Prostate gland (tissue), 2 donors: ENCODE measurements around the gene STAB2. TPM values are rescaled to one million over a fixed set of nuclear protein-coding genes. Genes with fewer than 3 reads are reported as not detected.

ENCODE experiments used
- DNase-seq: peaks from one replicate; pipeline ENCODE4 v3.0.0-alpha.2; 2019; ENCODE audit warnings: low spot score
- H3K27ac ChIP-seq, 2 donors: fragments of 200-600 bp; sonication (generic); 2 replicates each; pipeline ENCODE4 v1.5.1; 2017 to 2019
- H3K27me3 ChIP-seq: fragments of 200-600 bp; sonication (generic); replicated peaks from 2 replicates; pipeline ENCODE4 v1.5.1; 2019; ENCODE audit not compliant: insufficient read depth
- H3K36me3 ChIP-seq, 2 donors: fragments of 200-600 bp; sonication (generic); 1 replicate in 1 of 2; 2 replicates in 1 of 2; pipeline versions ENCODE4 v1.5.1 to v1.8.1; 2017 to 2019
- H3K4me1 ChIP-seq: fragments of 200-600 bp; sonication (generic); replicated peaks from 2 replicates; pipeline ENCODE4 v1.5.1; 2019
- H3K4me3 ChIP-seq, 2 donors: fragments of 200-600 bp; sonication (generic); 2 replicates each; pipeline ENCODE4 v1.5.1; 2017 to 2019
- H3K9me3 ChIP-seq: fragments of 200-600 bp; sonication (generic); 2 replicates; pipeline ENCODE4 v1.5.1; 2017
- CTCF ChIP-seq, 4 experiments: fragments of 200-600 bp in 2 of 4; fragments of 450-650 bp in 2 of 4; sonication (generic) in 2 of 4; IDR thresholded peaks; 1 replicate in 3 of 4; 2 replicates in 1 of 4; pipeline ENCODE4 v1.5.1; 2016 to 2019; ENCODE audit warnings: antibody characterized with exemption in 4 of 4, mild to moderate bottlenecking in 2 of 4, moderate library complexity in 2 of 4
- POLR2A ChIP-seq: fragments of 450-650 bp; IDR thresholded peaks from one replicate; pipeline ENCODE4 v1.6.1; 2016; ENCODE audit warnings: antibody characterized with exemption, mild to moderate bottlenecking
- POLR2AphosphoS5 ChIP-seq: sonication (generic); formaldehyde crosslinking; IDR thresholded peaks from one replicate; pipeline ENCODE4 v1.6.1; 2017; ENCODE audit warnings: antibody characterized with exemption
- WGBS: methylation state at CpG from one replicate; pipeline ENCODE4 v1.1.5; 2018; 5-methylcytosine and 5-hydroxymethylcytosine counted together
- intact Hi-C: fragments of 100-400 bp; cut with DNase I; formaldehyde crosslinking; loops from one replicate; pipeline ENCODE4 v1.14.2; 2022
- total RNA-seq, 2 donors: library from RNA; depleted of rRNA; stranded (reverse); fragments of >200 nt; gene quantifications; one replicate each; pipeline ENCODE4 v1.1.0, GENCODE V29; 2016

STAB2 gene
- total RNA-seq, 2 donors from 2014 or later = 0.62 TPM; not detected in 1

GRCh38 chr12:103799857-103800771, 213.0 kb downstream of the STAB2 start:
- intact Hi-C loops = no loop called here
- peak overlapping the region in 1 of 2 donors; percentile 34 for H3K27ac ChIP-seq
- no peaks in the 10 kb centered on the region for H3K36me3 ChIP-seq
- no peaks in the 10 kb centered on the region for H3K27me3 ChIP-seq
- no peak for TF ChIP-seq POLR2A
- TF ChIP-seq POLR2AphosphoS5 = peak; percentile 33
- TF ChIP-seq CTCF (IDR thresholded peaks at IDR 0.05) = no peak
- H3K9me3 ChIP-seq = no peaks in the 10 kb centered on the region
- WGBS = 40% methylated on average over 16 of the region's 16 CpGs
- DNase-seq = peak; percentile 12
- H3K4me1 ChIP-seq = no peaks in the 10 kb centered on the region
- H3K4me3 ChIP-seq = no peak overlapping the region

GRCh38 chr12:103801709-103802585, 214.9 kb downstream of the STAB2 start:
- Histone ChIP-seq H3K36me3 (no peaks in the 10 kb centered on the region), H3K4me1 (no peaks in the 10 kb centered on the region), H3K4me3 (no peak overlapping the region), H3K9me3 (no peaks in the 10 kb centered on the region), H3K27ac (no peak overlapping the region), H3K27me3 (no peaks in the 10 kb centered on the region)
- DNase-seq = no peak
- intact Hi-C loops = no loop called here
- TF ChIP-seq POLR2A (no peak), CTCF (IDR thresholded peaks at IDR 0.05) (no peak), POLR2AphosphoS5 (no peak)
- WGBS = 78% methylated on average over 11 of the region's 11 CpGs

GRCh38 chr12:103802586-103802886, 215.5 kb downstream of the STAB2 start:
- no peak for DNase-seq
- Histone ChIP-seq H3K27ac (no peak overlapping the region), H3K9me3 (no peaks in the 10 kb centered on the region), H3K4me1 (no peaks in the 10 kb centered on the region), H3K4me3 (no peak overlapping the region), H3K27me3 (no peaks in the 10 kb centered on the region), H3K36me3 (no peaks in the 10 kb centered on the region)
- WGBS = 92% methylated on average over 1 of the region's 1 CpG
- intact Hi-C loops = no loop called here
- no peak for TF ChIP-seq POLR2A
- TF ChIP-seq CTCF (IDR thresholded peaks at IDR 0.05) = no peak
- TF ChIP-seq POLR2AphosphoS5 = no peak

- intact Hi-C loops = loop anchor here (2.0 kb wide), 1 partner anchor 37 kb away; the partner anchor contains the start of gene NT5DC3
- Histone ChIP-seq H3K4me3 (no peak overlapping the region), H3K36me3 (no peaks in the 10 kb centered on the region), H3K4me1 (no peaks in the 10 kb centered on the region), H3K27ac (no peak overlapping the region), H3K27me3 (no peaks in the 10 kb centered on the region), H3K9me3 (no peaks in the 10 kb centered on the region)
- no peak for DNase-seq
- TF ChIP-seq CTCF (IDR thresholded peaks at IDR 0.05) (no peak), POLR2AphosphoS5 (no peak), POLR2A (no peak)
- 100% methylated on average over 1 of the region's 1 CpG for WGBS
These were observed 216.8 kb downstream of the STAB2 start for GRCh38 chr12:103803847-103804246.
